Activated CD8-positive, alpha-beta memory T cell treated with anti-CD3 and anti-CD28 coated beads, Interleukin-2, amount 50 U/mL, for 1 hour (primary cell): ENCODE data around the gene RFX7.

ENCODE experiments used
- DNase-seq: peaks from one replicate; pipeline ENCODE4 v3.0.0-alpha.2; 2020; ENCODE audit errors: extremely low read depth

The RFX7 gene

GRCh38 chr15:56045068-56045748 is 198.5 kb downstream of the RFX7 start:
- DNase-seq = no peak

GRCh38 chr15:56042982-56043980 is 200.4 kb downstream of the RFX7 start:
- peak; percentile 23 for DNase-seq

- no peak for DNase-seq
Observed at GRCh38 chr15:56042498-56042897, 201.2 kb downstream of the RFX7 start.

- DNase-seq = no peak
Observed at GRCh38 chr15:56042031-56042430, 201.6 kb downstream of the RFX7 start.

- DNase-seq = no peak
Observed at GRCh38 chr15:56040081-56041035, 203.3 kb downstream of the RFX7 start.

GRCh38 chr15:56038707-56039106 is 205.0 kb downstream of the RFX7 start:
- no peak for DNase-seq

GRCh38 chr15:56038015-56038414 is 205.7 kb downstream of the RFX7 start:
- DNase-seq = no peak
